Muscle of leg (tissue), 11 donors: ENCODE measurements around the gene WEE1. TPM values are rescaled to one million over a fixed set of nuclear protein-coding genes. Genes with fewer than 3 reads are reported as not detected.
A peak's percentile ranks its signal among the peaks of the same experiment; 100 is the strongest.

Experiments
- DNase-seq: peaks from one replicate; pipeline ENCODE4 v3.0.0; 2013
- H3K27ac ChIP-seq: one replicate; pipeline ENCODE4 v1.5.1; 2013; ENCODE audit warnings: mild to moderate bottlenecking, low read length, control low read depth
- H3K27me3 ChIP-seq: one replicate; pipeline ENCODE4 v1.6.1; 2013; ENCODE audit warnings: low read length; ENCODE audit not compliant: control insufficient read depth, insufficient read depth
- H3K36me3 ChIP-seq: one replicate; pipeline ENCODE4 v1.6.1; 2013; ENCODE audit warnings: low read length; ENCODE audit not compliant: control insufficient read depth, insufficient read depth
- H3K4me1 ChIP-seq: one replicate; pipeline ENCODE4 v1.6.1; 2013; ENCODE audit warnings: low read length; ENCODE audit not compliant: control insufficient read depth, insufficient read depth
- H3K4me3 ChIP-seq: one replicate; pipeline ENCODE4 v1.5.1; 2013; ENCODE audit warnings: low read length, control low read depth
- H3K9me3 ChIP-seq: replicated peaks from 2 replicates; pipeline ENCODE4 v1.6.1; 2013; ENCODE audit warnings: low read depth, low read length; ENCODE audit not compliant: control insufficient read depth
- WGBS: methylation state at CpG from one replicate; pipeline ENCODE4 v1.1.5; 2013; ENCODE audit warnings: missing lambda C conversion rate; ENCODE audit not compliant: insufficient coverage; 5-methylcytosine and 5-hydroxymethylcytosine counted together
- polyA plus RNA-seq, 8 donors: library from polyadenylated mRNA; unstranded; fragments of 120-200 nt; gene quantifications; one replicate each; pipeline versions ENCODE4 v1.2.1 to v1.2.3, GENCODE V29; 2013; ENCODE audit warnings: inconsistent platforms in 1 of 8, low replicate concordance in 1 of 8; ENCODE audit not compliant: insufficient read length in 8 of 8, insufficient read depth in 1 of 8
- total RNA-seq: library from RNA; stranded (reverse); fragments of 120-200 nt; gene quantifications from one replicate; pipeline ENCODE4 v1.2.4, GENCODE V29; 2013

The WEE1 gene
- total and polyA plus RNA-seq, 9 donors = 25.4 to 50.9 (median 36.1) TPM

DNA sequence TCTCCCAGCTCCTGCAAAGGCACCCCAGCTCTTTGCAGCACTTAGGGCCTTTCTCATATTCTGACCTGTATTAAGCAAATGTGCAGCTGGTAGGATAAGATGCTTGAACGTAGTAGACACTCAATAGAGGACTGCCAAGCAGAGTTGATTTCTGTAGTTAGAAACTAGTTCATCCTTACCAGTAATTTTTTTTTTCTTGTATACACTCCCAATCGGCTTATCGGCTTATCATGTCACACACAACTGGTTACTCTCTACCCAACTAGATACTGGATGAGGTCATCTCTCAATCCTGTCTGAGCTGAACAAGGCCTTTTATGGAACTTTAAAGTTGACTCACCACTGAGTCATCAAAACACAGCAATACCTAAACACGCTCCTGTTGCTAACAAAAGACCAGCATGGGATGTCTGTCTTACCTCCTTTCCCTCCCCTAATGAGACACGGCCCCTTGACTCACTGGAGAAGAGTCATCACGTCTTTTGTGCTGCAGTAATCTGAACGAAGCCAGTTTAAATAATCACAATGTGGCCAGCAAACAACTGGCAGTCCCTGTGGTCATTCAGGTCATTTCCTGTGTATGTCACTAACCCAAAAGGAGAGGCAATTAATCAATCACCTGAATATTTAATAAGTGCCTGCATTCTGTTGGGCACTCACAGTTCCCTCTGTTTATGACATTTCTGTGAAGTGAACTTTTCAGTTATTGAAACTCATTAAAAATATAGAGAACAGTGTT is 7.5 kb upstream of the WEE1 start:
- Histone ChIP-seq H3K4me1 (peaks cover 29% of the 10 kb centered on the region), H3K36me3 (no peaks in the 10 kb centered on the region), H3K9me3 (peaks cover 4% of the 10 kb centered on the region), H3K27me3 (no peaks in the 10 kb centered on the region), H3K27ac (peak overlapping the region; percentile 72), H3K4me3 (no peak overlapping the region)
- peak; percentile 71 for DNase-seq
- WGBS = 42% methylated on average over 6 of the region's 7 CpGs

DNA sequence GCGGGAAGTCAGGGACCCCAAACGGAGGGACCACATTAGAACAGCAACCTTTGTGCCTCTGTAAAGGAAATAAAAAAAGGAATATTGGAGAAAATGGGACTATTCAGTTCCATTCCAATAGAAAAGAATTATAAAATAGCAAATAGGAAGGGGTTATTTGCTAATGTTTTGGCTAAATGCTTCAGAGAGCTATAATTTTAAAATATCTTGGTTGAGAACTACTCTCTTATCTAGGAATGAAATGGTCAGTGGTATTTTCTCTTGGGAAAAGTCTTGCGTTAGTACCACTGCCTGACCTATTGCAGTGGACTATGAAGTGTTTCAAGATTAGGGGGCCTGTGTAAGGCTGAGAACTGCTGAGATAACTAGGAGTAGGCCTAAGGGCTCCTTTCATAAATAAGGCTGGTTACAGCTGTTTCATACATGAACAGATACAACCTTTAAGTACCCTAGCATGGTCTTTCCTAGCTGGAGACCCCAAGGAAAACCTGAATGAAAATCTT is 6.9 kb upstream of the WEE1 start:
- Histone ChIP-seq H3K4me1 (peaks cover 31% of the 10 kb centered on the region), H3K4me3 (no peak overlapping the region), H3K9me3 (no peaks in the 10 kb centered on the region), H3K36me3 (no peaks in the 10 kb centered on the region), H3K27me3 (no peaks in the 10 kb centered on the region), H3K27ac (peak overlapping the region; percentile 72)
- WGBS = no CpG with 5 or more reads among the region's 3 CpGs
- peak; percentile 15 for DNase-seq

DNA sequence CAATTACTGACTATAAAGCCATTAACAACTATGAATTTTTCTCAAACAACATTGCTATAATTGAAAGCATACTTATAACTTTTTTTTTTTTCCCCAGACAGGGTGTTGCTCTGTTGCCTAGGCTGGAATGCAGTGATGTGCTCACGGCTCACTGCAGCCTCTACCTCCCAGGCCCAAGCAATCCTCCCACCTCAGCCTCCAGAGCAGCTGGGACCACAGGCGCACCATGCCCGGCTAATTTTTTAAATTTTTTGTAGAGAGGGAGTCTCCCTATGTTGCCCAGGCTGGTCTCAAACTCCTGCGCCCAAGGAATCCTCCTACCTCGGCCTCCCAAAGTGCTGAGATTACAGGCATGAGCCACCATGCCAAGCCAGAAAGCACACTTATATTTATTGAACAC is 6.1 kb upstream of the WEE1 start:
- H3K36me3 ChIP-seq = no peaks in the 10 kb centered on the region
- no peaks in the 10 kb centered on the region for H3K27me3 ChIP-seq
- WGBS = 100% methylated on average over 3 of the region's 5 CpGs
- no peak for DNase-seq
- peak overlapping the region; percentile 35 for H3K27ac ChIP-seq
- H3K4me3 ChIP-seq = no peak overlapping the region
- H3K4me1 ChIP-seq = peaks cover 37% of the 10 kb centered on the region
- H3K9me3 ChIP-seq = no peaks in the 10 kb centered on the region

DNA sequence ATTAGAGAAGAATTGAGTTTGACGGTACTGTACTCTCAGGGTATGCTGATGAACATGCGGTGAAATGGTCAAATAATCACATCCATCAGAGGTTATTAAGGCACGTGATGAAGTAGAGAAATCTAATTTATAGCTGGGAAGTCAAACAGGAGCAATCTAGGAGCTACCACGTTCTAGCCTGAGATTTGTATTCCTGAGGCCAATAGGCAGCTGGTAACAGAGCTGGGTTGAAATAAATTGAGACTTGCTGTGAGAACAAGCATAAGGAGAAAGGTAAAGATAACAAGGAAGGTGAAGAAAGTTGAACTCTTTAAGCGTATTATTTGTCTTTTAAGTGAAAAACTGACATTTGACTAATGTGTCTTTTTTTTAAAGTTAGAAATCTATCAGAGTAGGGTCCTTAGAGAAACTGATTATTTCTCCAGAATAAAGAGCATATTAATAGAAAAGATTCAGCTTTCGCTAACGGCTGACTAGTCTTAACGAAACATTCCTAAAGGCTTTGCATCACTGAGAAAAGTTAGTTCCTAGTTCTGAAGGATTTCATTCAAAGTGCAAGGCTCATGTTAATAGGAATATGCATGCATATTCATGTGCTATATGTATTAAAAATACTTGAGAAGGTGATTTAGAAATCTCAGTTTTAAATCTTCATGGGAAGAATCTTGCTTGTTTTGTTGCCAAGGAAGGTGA is 5.2 kb upstream of the WEE1 start:
- no peak overlapping the region for H3K4me3 ChIP-seq
- WGBS = 33% methylated on average over 2 of the region's 8 CpGs
- no peaks in the 10 kb centered on the region for H3K27me3 ChIP-seq
- no peak for DNase-seq
- no peaks in the 10 kb centered on the region for H3K36me3 ChIP-seq
- peaks cover 33% of the 10 kb centered on the region for H3K4me1 ChIP-seq
- H3K9me3 ChIP-seq = no peaks in the 10 kb centered on the region
- H3K27ac ChIP-seq = peak overlapping the region; percentile 96

DNA sequence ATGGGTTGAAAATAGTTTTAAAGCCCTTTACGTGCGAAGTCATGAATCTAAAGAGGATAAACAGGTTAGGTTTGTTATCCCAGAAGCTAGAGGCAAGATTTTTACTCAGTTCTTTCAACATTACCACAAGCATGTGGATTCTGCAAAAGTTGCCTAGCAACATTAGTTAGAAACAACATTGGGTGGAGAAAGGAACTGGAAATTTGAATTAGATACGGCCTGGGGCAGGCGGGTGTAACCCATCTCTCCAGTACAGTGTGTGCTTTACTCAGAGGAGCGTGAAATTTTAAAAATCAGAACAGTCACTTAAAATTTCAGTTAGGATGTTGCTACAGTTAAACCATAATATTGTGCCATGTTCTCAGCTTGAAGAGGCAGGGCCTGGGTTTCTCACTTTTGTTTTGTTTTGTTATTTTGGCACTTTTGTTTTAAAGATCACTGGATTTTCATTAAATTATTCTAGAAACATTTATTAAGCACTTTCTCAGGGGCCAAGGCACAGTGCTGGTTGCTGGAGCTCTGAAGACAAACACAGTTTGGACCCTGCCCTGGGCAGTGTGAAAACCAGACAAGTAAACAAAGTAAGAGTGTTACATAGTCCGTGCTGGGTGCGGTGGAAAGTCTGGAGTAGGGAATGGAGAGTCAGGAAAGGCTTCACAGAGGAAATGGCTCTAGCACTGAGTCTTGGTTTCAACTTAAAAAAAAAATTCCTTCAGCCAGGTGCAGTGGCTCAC is 4.4 kb upstream of the WEE1 start:
- Histone ChIP-seq H3K27ac (peak overlapping the region; percentile 96), H3K4me3 (peak overlapping the region; percentile 5), H3K27me3 (no peaks in the 10 kb centered on the region), H3K36me3 (no peaks in the 10 kb centered on the region), H3K4me1 (peaks cover 31% of the 10 kb centered on the region), H3K9me3 (no peaks in the 10 kb centered on the region)
- DNase-seq = peak; percentile 96
- WGBS = 0% methylated on average over 1 of the region's 7 CpGs

GRCh38 chr11:9569588-9570164 is 3.8 kb upstream of the WEE1 start:
- Histone ChIP-seq H3K4me1 (peaks cover 31% of the 10 kb centered on the region), H3K27me3 (no peaks in the 10 kb centered on the region), H3K27ac (peak overlapping the region; percentile 96), H3K9me3 (no peaks in the 10 kb centered on the region), H3K4me3 (peak overlapping the region; percentile 5), H3K36me3 (no peaks in the 10 kb centered on the region)
- WGBS = 40% methylated on average over 1 of the region's 5 CpGs
- DNase-seq = no peak

- no peaks in the 10 kb centered on the region for H3K36me3 ChIP-seq
- H3K4me1 ChIP-seq = peaks cover 34% of the 10 kb centered on the region
Observed at GRCh38 chr11:9570313-9571025, 3.0 kb upstream of the WEE1 start.

DNA sequence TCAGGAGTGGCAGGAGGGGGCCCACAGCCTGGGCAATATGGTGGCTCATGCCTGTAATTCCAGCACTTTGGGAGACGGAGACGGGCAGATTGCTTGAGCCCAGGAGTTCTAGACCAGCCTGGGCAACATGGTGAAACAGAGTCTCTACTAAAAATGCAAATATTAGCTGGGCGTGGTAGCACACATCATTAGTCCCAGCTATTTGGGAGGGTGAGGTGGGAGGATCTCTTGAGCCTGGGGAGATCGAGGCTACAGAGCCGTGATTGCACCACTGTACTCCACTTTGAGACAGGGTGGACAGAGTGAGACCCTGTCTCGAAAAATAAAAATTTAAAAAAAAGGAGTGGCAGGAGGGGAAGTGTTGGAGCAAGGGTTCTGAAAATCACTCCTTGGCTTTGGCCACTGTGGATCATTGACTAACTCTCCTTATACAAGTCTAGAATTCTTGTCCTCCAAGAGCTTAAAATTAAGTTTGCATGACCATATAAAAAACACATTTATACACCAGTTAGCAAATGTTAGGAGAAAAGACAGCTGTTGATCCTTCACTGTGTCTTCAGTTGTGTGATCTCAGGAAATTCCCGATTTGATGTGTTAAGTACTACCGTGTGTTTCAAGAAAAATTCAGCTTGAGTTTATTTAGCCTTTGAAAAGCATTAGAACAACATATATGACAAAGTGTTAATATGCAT is 2.3 kb upstream of the WEE1 start:
- H3K4me1 ChIP-seq = peaks cover 30% of the 10 kb centered on the region
- peak; percentile 45 for DNase-seq
- no peaks in the 10 kb centered on the region for H3K27me3 ChIP-seq
- no peak overlapping the region for H3K4me3 ChIP-seq
- H3K9me3 ChIP-seq = no peaks in the 10 kb centered on the region
- WGBS = 86% methylated on average over 3 of the region's 8 CpGs
- no peaks in the 10 kb centered on the region for H3K36me3 ChIP-seq
- H3K27ac ChIP-seq = peak overlapping the region; percentile 98

More at GRCh38 chr11:9570313-9571025, 3.0 kb upstream of the WEE1 start:
- H3K27me3 ChIP-seq = no peaks in the 10 kb centered on the region
- WGBS = 89% methylated on average over 3 of the region's 9 CpGs
- no peak overlapping the region for H3K4me3 ChIP-seq
- peak overlapping the region; percentile 96 for H3K27ac ChIP-seq
- H3K9me3 ChIP-seq = no peaks in the 10 kb centered on the region
- DNase-seq = no peak

GRCh38 chr11:9571763-9572115 is 1.7 kb upstream of the WEE1 start:
- Histone ChIP-seq H3K4me3 (no peak overlapping the region), H3K9me3 (no peaks in the 10 kb centered on the region), H3K27me3 (no peaks in the 10 kb centered on the region), H3K36me3 (peaks cover 2% of the 10 kb centered on the region), H3K27ac (peak overlapping the region; percentile 98), H3K4me1 (peaks cover 29% of the 10 kb centered on the region)
- DNase-seq = peak; percentile 20
- WGBS = 79% methylated on average over 5 of the region's 6 CpGs
